ENCODE measurements around the gene PCDHB14. TPM values are rescaled to one million over a fixed set of nuclear protein-coding genes. Genes with fewer than 3 reads are reported as not detected.
"Not testable (repeated sequence)": the region's sequence is repeated elsewhere in the genome, so short reads cannot be mapped to it uniquely, and the experiment has no call there.

Gene PCDHB14
- 10 to 100 TPM in 1 of 8 experiments, 1 to 10 TPM in 7; 1.2 to 16.7 (median 6.5) TPM for total RNA-seq

DNA sequence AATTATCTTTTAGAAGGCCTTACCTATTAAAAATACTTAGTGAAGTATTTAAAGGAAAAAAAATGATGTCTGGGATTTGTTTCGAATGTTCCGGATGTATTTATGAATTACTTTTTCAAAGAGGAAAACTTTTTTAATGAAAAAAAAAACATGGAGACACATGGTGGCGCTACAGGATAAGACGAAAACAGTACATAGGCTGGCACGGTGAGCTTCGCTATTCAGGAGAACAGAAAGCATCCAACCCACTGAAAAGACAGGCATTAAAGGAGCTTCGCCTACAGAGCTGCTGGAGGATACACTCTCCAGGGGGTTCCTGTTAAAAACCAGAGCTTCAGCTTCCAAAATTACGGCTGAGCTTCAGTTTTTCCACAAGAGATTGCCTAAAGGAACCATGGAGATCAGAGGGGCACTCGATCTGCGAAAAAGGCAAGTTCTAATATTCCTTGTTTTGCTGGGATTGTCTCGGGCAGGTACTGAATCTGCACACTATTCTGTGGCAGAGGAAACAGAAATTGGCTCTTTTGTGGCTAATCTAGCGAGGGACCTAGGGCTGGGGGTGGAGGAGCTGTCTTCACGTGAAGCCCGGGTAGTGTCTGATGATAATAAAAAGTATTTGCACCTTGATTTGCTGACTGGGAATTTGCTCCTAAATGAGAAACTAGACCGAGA lies at the start of gene PCDHB14:
Gene PCDHB14 (plus strand): TSS at position 232 of the 672 bp plus-strand sequence. CDS start 163 bp downstream, at position 395.
- peak within 1 kb of the TSS in 1 of 2 donors; percentile 47 for H3K27ac ChIP-seq
- 0 to 45% (median 12%) methylated on average over 2 to 15 of the region's 15 CpGs for WGBS, 10 experiments
- H3K4me3 ChIP-seq: peak within 1 kb of the TSS; percentile 22 to 42 (median 38)
- in situ Hi-C loops (cut with MboI; ENCODE audit: low pct_unique_long_range_greater_than_20kb in 2 of 9, low sequenced_read_pairs in 9 of 9, unreplicated experiment in 9 of 9): loop anchor here in 3 of 9 experiments (25.0 kb wide), 1 partner anchor 339 kb away; no protein-coding TSS in a partner anchor
- no peaks in the 10 kb centered on the region for H3K4me1 ChIP-seq (replicated peaks in 1 of 2)
- ATAC-seq (replicated peaks in 6 of 8): peak; percentile 61 to 94 (median 86)

DNA sequence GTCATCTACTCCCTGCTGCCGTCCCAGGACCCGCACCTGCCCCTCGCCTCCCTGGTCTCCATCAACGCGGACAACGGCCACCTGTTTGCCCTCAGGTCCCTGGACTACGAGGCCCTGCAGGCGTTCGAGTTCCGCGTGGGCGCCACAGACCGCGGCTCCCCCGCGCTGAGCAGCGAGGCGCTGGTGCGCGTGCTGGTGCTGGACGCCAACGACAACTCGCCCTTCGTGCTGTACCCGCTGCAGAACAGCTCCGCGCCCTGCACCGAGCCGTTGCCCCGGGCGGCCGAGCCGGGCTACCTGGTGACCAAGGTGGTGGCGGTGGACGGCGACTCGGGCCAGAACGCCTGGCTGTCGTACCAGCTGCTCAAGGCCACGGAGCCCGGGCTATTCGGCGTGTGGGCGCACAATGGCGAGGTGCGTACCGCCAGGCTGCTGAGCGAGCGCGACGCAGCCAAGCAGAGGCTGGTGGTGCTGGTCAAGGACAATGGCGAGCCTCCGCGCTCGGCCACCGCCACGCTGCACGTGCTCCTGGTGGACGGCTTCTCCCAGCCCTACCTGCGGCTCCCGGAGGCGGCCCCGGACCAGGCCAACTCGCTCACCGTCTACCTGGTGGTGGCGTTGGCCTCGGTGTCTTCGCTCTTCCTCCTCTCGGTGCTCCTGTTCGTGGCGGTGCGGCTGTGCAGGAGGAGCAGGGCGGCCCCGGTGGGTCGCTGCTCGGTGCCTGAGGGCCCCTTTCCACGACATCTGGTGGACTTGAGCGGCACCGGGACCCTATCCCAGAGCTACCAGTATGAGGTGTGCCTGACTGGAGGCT lies 48.6 kb upstream of the PCDHB14 start:
- ATAC-seq (replicated peaks in 6 of 8); H3K27ac ChIP-seq; H3K4me1 ChIP-seq (replicated peaks in 1 of 2); H3K4me3 ChIP-seq: not testable (repeated sequence)
- 13 to 94% (median 40%) methylated on average over 3 to 15 of the region's 79 CpGs; no CpG with 5 or more reads in 4 of the 10 experiments for WGBS, 10 experiments
- in situ Hi-C loops (cut with MboI; ENCODE audit: low pct_unique_long_range_greater_than_20kb in 2 of 9, low sequenced_read_pairs in 9 of 9, unreplicated experiment in 9 of 9): loop anchor here in 5 of 9 experiments (25.0 kb wide), 2 partner anchors 88 to 388 kb away; no protein-coding TSS in a partner anchor

DNA sequence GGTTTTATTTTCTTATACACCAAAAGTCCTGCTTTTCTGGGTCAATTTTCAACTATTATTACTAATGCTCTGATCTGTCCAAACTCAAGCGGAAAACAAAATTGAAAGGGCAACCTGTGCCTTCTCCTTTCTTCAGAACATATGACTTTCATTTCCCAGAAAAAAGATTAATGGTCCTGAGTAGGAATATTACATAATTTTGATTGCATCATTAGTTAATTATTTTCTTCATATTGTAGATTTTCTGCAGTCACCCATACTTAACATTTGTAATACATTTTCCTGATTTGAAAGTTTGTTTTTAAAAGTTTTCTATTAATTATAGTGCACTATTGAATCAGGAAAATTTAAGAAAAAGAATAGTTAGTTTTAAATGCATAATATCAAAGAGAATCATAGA lies 47.2 kb upstream of the PCDHB14 start:
- ATAC-seq (replicated peaks in 6 of 8): no peak
- Histone ChIP-seq H3K4me1 (replicated peaks in 1 of 2) (no peaks in the 10 kb centered on the region), H3K4me3 (no peak overlapping the region), H3K27ac (no peak overlapping the region)
- in situ Hi-C loops (cut with MboI; ENCODE audit: low pct_unique_long_range_greater_than_20kb in 2 of 9, low sequenced_read_pairs in 9 of 9, unreplicated experiment in 9 of 9): loop anchor here in 4 of 9 experiments (25.0 kb wide), 1 partner anchor 386 kb away; no protein-coding TSS in a partner anchor
- 9 to 93% (median 80%) methylated on average over 1 of the region's 1 CpG; no CpG with 5 or more reads in 1 of the 10 experiments for WGBS, 10 experiments

DNA sequence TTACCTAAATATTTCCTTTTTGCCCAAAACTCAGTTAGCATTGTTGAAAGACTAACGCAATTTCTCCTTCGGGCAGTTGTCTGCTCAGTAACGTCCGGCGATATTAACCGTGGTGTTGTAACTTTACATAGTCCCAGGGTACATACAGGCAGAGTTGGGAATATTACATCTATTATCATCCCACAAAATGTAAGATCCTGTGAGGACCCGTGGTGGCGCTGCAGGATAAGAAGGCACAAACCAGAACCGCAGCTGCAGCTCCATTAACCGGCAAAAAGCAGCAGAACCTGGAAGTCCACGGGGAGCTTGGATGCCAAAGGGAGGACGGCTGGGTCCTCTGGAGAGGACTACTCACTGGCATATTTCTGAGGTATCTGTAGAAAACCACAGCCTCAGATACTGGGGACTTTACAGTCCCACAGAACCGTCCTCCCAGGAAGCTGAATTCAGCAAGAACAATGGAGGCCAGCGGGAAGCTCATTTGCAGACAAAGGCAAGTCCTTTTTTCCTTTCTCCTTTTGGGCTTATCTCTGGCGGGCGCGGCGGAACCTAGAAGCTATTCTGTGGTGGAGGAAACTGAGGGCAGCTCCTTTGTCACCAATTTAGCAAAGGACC lies 45.5 kb upstream of the PCDHB14 start, which contains the start of gene PCDHB8:
Gene PCDHB8 (plus strand): TSS at position 214 of the 615 bp plus-strand sequence. CDS start 245 bp downstream, at position 459.
- peak within 1 kb of the TSS in 2 of 5 donors; percentile 26 to 30 for H3K4me3 ChIP-seq
- peak in 4 of 8 experiments; percentile 44 to 92 (median 51) for ATAC-seq (replicated peaks in 6 of 8)
- H3K27ac ChIP-seq; H3K4me1 ChIP-seq (replicated peaks in 1 of 2): not testable (repeated sequence)
- in situ Hi-C loops (cut with MboI; ENCODE audit: low pct_unique_long_range_greater_than_20kb in 2 of 9, low sequenced_read_pairs in 9 of 9, unreplicated experiment in 9 of 9): loop anchor here in 4 of 9 experiments (25.0 kb wide), 1 partner anchor 385 kb away; no protein-coding TSS in a partner anchor
- WGBS, 10 experiments: 7 to 97% (median 34%) methylated on average over 3 to 12 of the region's 18 CpGs

DNA sequence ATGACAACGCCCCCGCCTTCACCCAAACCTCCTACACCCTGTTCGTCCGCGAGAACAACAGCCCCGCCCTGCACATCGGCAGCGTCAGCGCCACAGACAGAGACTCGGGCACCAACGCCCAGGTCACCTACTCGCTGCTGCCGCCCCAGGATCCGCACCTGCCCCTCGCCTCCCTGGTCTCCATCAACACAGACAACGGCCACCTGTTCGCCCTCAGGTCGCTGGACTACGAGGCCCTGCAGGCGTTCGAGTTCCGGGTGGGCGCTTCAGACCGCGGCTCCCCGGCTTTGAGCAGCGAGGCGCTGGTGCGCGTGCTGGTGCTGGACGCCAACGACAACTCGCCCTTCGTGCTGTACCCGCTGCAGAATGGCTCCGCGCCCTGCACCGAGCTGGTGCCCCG lies 43.8 kb upstream of the PCDHB14 start:
- H3K4me1 ChIP-seq (replicated peaks in 1 of 2); ATAC-seq (replicated peaks in 6 of 8); H3K4me3 ChIP-seq; H3K27ac ChIP-seq: not testable (repeated sequence)
- 20 to 96% (median 52%) methylated on average over 2 to 19 of the region's 39 CpGs; no CpG with 5 or more reads in 7 of the 10 experiments for WGBS, 10 experiments
- in situ Hi-C loops (cut with MboI; ENCODE audit: low pct_unique_long_range_greater_than_20kb in 2 of 9, low sequenced_read_pairs in 9 of 9, unreplicated experiment in 9 of 9): loop anchor here in 4 of 9 experiments (25.0 kb wide), 1 partner anchor 383 kb away; no protein-coding TSS in a partner anchor

DNA sequence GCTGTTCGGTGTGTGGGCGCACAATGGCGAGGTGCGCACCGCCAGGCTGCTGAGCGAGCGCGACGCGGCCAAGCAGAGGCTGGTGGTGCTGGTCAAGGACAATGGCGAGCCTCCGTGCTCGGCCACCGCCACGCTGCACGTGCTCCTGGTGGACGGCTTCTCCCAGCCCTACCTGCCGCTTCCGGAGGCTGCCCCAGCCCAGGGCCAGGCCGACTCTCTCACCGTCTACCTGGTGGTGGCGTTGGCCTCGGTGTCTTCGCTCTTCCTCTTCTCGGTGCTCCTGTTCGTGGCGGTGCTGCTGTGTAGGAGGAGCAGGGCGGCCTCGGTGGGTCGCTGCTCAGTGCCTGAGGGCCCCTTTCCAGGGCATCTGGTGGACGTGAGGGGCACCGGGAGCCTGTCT lies 43.3 kb upstream of the PCDHB14 start:
- H3K27ac ChIP-seq; H3K4me1 ChIP-seq (replicated peaks in 1 of 2); H3K4me3 ChIP-seq; ATAC-seq (replicated peaks in 6 of 8): not testable (repeated sequence)
- in situ Hi-C loops (cut with MboI; ENCODE audit: low pct_unique_long_range_greater_than_20kb in 2 of 9, low sequenced_read_pairs in 9 of 9, unreplicated experiment in 9 of 9): loop anchor here in 4 of 9 experiments (25.0 kb wide), 1 partner anchor 382 kb away; no protein-coding TSS in a partner anchor
- 8 to 80% (median 9%) methylated on average over 2 to 7 of the region's 32 CpGs; no CpG with 5 or more reads in 7 of the 10 experiments for WGBS, 10 experiments

DNA sequence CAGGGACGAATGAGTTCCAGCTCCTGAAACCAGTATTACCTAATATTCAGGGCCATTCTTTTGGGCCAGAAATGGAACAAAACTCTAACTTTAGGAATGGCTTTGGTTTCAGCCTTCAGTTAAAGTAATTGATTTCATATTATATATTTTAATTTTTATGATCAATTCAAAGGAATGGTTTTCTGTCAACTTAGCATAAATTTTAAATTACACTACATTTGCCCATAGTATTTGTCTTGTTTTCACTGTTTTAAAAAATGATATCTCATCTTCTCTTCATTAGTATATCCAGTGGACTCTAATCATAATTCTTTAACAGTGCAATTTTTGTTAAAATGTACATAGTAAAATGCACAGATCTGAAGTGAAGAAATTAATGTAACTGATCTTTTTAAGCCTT lies 42.8 kb upstream of the PCDHB14 start:
- H3K4me3 ChIP-seq: no peak overlapping the region
- no peak for ATAC-seq (replicated peaks in 6 of 8)
- H3K4me1 ChIP-seq (replicated peaks in 1 of 2): no peaks in the 10 kb centered on the region
- 0 to 80% (median 33%) methylated on average over 1 of the region's 1 CpG; no CpG with 5 or more reads in 5 of the 10 experiments for WGBS, 10 experiments
- H3K27ac ChIP-seq: no peak overlapping the region
- in situ Hi-C loops (cut with MboI; ENCODE audit: low pct_unique_long_range_greater_than_20kb in 2 of 9, low sequenced_read_pairs in 9 of 9, unreplicated experiment in 9 of 9): loop anchor here in 4 of 9 experiments (25.0 kb wide), 1 partner anchor 382 kb away; no protein-coding TSS in a partner anchor

DNA sequence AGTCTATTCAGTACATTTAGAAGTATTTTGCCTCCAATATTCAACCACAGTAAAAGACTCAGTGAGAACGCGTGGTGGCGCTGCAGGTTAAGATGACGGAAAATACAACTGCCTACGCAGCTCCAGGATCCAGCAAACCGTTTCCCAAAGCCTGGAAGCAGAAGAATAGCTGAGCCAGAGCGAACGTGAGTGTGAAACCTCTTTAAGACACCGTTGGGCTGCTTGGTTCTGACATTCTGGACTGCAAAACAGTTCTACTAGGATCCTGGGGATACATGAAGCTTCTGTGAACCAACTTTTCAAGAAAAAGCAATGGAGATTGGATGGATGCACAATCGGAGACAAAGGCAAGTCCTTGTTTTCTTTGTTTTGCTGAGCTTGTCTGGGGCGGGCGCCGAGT lies 40.9 kb upstream of the PCDHB14 start, which contains the start of gene PCDHB16:
Gene PCDHB16 (plus strand): TSS at position 140 of the 400 bp plus-strand sequence. CDS start 173 bp downstream, at position 313.
- peak in 7 of 8 experiments; percentile 28 to 84 (median 57) for ATAC-seq (replicated peaks in 6 of 8)
- WGBS, 10 experiments: 6 to 72% (median 26%) methylated on average over 3 to 13 of the region's 13 CpGs; no CpG with 5 or more reads in 2 of the 10 experiments
- Histone ChIP-seq H3K4me1 (replicated peaks in 1 of 2) (no peaks in the 10 kb centered on the region), H3K4me3 (peak within 1 kb of the TSS; percentile 4 to 31 (median 30)), H3K27ac (no peak within 1 kb of the TSS)
- in situ Hi-C loops (cut with MboI; ENCODE audit: low pct_unique_long_range_greater_than_20kb in 2 of 9, low sequenced_read_pairs in 9 of 9, unreplicated experiment in 9 of 9): loop anchor here in 4 of 9 experiments (25.0 kb wide), 1 partner anchor 380 kb away; no protein-coding TSS in a partner anchor

DNA sequence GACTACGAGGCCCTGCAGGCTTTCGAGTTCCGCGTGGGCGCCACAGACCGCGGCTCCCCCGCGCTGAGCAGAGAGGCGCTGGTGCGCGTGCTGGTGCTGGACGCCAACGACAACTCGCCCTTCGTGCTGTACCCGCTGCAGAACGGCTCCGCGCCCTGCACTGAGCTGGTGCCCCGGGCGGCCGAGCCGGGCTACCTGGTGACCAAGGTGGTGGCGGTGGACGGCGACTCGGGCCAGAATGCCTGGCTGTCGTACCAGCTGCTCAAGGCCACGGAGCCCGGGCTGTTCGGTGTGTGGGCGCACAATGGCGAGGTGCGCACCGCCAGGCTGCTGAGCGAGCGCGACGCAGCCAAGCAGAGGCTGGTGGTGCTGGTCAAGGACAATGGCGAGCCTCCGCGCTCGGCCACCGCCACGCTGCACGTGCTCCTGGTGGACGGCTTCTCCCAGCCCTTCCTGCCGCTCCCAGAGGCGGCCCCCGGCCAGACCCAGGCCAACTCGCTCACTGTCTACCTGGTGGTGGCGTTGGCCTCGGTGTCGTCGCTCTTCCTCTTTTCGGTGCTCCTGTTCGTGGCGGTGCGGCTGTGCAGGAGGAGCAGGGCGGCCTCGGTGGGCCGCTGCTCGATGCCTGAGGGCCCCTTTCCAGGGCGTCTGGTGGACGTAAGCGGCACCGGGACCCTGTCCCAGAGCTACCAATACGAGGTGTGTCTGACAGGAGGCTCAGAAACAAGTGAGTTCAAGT lies 38.9 kb upstream of the PCDHB14 start:
- not testable (repeated sequence) for H3K27ac ChIP-seq; H3K4me3 ChIP-seq; ATAC-seq (replicated peaks in 6 of 8); H3K4me1 ChIP-seq (replicated peaks in 1 of 2)
- in situ Hi-C loops (cut with MboI; ENCODE audit: low pct_unique_long_range_greater_than_20kb in 2 of 9, low sequenced_read_pairs in 9 of 9, unreplicated experiment in 9 of 9): loop anchor here in 4 of 9 experiments (25.0 kb wide), 1 partner anchor 378 kb away; no protein-coding TSS in a partner anchor
- 0 to 70% (median 5%) methylated on average over 1 to 7 of the region's 69 CpGs; no CpG with 5 or more reads in 6 of the 10 experiments for WGBS, 10 experiments

DNA sequence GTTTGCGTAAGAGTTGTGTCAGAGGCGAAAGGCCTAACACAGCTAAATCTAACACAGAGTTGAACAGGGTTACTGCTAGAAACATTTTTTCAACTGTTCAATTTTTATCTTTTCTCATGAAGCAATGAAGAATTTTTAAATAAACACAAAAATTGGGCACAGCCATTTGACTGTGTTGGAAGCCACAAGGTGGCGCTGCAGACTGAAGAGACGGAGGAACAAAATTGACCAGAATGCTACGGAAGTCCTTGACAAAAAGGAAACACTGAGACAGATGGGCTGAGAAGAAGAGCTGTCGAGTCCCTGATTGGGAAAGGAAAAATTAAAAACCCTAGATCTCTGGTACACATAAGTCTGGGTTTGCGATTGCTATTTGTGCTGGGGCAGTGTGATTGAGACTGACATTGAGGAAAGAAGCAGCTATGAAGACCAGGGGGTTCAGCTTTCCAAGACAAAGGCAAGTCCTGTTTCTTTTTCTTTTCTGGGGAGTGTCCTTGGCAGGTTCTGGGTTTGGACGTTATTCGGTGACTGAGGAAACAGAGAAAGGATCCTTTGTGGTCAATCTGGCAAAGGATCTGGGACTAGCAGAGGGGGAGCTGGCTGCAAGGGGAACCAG lies 36.1 kb upstream of the PCDHB14 start, which contains the start of gene PCDHB9:
Gene PCDHB9 (plus strand): TSS at position 265 of the 616 bp plus-strand sequence. CDS start 158 bp downstream, at position 423.
- 8 to 85% (median 33%) methylated on average over 2 to 7 of the region's 9 CpGs; no CpG with 5 or more reads in 1 of the 10 experiments for WGBS, 10 experiments
- in situ Hi-C loops (cut with MboI; ENCODE audit: low pct_unique_long_range_greater_than_20kb in 2 of 9, low sequenced_read_pairs in 9 of 9, unreplicated experiment in 9 of 9): loop anchor here in 4 of 9 experiments (25.0 kb wide), 1 partner anchor 375 kb away; no protein-coding TSS in a partner anchor
- H3K27ac ChIP-seq: no peak within 1 kb of the TSS
- no peaks in the 10 kb centered on the region for H3K4me1 ChIP-seq (replicated peaks in 1 of 2)
- peak in 3 of 8 experiments; percentile 40 to 43 (median 42) for ATAC-seq (replicated peaks in 6 of 8)
- H3K4me3 ChIP-seq: peak within 1 kb of the TSS; percentile 13 to 36 (median 21)

DNA sequence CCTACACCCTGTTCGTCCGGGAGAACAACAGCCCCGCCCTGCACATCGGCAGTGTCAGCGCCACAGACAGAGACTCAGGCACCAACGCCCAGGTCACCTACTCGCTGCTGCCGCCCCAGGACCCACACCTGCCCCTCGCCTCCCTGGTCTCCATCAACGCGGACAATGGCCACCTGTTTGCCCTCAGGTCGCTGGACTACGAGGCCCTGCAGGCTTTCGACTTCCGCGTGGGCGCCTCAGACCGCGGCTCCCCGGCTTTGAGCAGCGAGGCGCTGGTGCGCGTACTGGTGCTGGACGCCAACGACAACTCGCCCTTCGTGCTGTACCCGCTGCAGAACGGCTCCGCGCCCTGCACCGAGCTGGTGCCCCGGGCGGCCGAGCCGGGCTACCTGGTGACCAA lies 34.5 kb upstream of the PCDHB14 start:
- ATAC-seq (replicated peaks in 6 of 8); H3K4me3 ChIP-seq; H3K4me1 ChIP-seq (replicated peaks in 1 of 2); H3K27ac ChIP-seq: not testable (repeated sequence)
- 100% methylated on average over 2 of the region's 37 CpGs; no CpG with 5 or more reads in 9 of the 10 experiments for WGBS, 10 experiments
- in situ Hi-C loops (cut with MboI; ENCODE audit: low pct_unique_long_range_greater_than_20kb in 2 of 9, low sequenced_read_pairs in 9 of 9, unreplicated experiment in 9 of 9): loop anchor here in 4 of 9 experiments (25.0 kb wide), 1 partner anchor 374 kb away; no protein-coding TSS in a partner anchor

Data from motor neuron (in vitro differentiated cells).